ENCODE results near the gene CDKL4. TPM values are rescaled to one million over a fixed set of nuclear protein-coding genes. Genes with fewer than 3 reads are reported as not detected.

The CDKL4 gene
- 1 to 10 TPM in 7 of 8 experiments, under 1 TPM in 1; 0.29 to 3.0 (median 1.9) TPM for total RNA-seq

DNA sequence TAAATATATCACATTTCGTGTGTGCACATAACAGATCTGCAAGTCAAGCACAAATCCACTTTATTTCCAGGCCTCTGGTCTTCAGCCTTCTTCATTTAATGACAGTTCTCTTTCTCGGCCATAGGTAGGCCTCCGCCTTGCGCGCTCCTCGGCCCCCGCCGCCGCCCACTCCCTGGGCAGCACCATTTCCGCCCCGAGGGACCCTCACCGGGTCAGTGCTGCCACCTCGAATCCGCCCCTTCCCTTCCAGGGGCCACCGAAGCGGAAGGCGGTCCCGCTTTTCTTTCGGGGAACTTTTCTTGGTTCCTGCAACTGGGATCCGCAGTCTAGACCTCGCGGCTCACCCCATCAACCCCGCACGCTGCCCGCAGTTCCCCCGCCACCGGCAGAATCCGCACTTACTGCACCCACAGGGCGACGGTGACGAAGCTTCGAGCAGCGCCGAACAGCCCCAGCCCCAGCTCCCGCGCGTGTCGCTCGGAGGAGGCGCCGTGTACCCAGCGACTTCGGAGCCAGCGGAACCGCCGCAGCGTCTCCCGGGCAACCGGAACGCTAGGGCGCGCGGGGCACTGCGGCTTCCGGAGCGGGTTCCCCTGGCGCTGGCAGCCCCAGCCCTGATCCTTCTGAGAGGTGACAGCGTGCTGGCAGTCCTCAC lies at the start of gene CDKL4:
TSS of gene CDKL4 (minus strand) at position 502 of the 655 bp plus-strand sequence.
- no peak within 1 kb of the TSS for H3K27ac ChIP-seq
- ATAC-seq (replicated peaks in 6 of 8) = peak in 2 of 8 experiments; percentile 21 to 54
- in situ Hi-C loops (cut with MboI; ENCODE audit: low pct_unique_long_range_greater_than_20kb in 2 of 9, low sequenced_read_pairs in 9 of 9, unreplicated experiment in 9 of 9) = loop anchor here in 6 of 9 experiments (25.0 kb wide), 3 partner anchors 131 to 306 kb away; partner anchors contain the start of gene SOS1 (in 1 of the 6)
- no peak within 1 kb of the TSS for H3K4me3 ChIP-seq
- peaks cover 0 to 13% of the 10 kb centered on the region in 2 donors for H3K4me1 ChIP-seq (replicated peaks in 1 of 2)
- 20 to 100% (median 100%) methylated on average over 1 to 18 of the region's 58 CpGs; no CpG with 5 or more reads in 5 of the 10 experiments for whole genome bisulfite sequencing, 10 experiments

DNA sequence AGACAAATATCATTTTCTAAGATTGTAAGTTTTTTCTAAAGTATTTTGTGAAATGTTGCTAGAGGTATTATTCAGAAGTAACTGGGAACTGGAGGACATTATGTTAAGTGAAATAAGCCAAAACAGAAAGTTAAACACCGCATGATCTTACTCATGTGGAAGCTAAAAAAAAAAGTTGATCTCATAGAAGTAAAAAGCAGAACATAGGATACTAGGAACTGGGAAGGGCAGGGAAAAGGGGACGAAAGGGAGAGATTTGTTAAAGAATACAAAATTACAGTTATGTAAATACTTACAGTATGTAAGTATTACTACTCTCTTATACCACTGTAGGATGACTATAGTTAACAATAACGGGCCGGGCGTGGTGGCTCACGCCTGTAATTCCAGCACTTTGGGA lies 46.7 kb upstream of the CDKL4 start:
- no peaks in the 10 kb centered on the region for H3K4me1 ChIP-seq (replicated peaks in 1 of 2)
- 64 to 100% (median 95%) methylated on average over 1 to 6 of the region's 6 CpGs for WGBS, 10 experiments
- in situ Hi-C loops (cut with MboI; ENCODE audit: low pct_unique_long_range_greater_than_20kb in 2 of 9, low sequenced_read_pairs in 9 of 9, unreplicated experiment in 9 of 9) = no loop called here
- no peak overlapping the region for H3K4me3 ChIP-seq
- no peak overlapping the region for H3K27ac ChIP-seq
- ATAC-seq (replicated peaks in 6 of 8) = peak in 1 of 8 experiments; percentile 50

GRCh38 chr2:39289609-39290008 lies 45.8 kb upstream of the CDKL4 start:
- Histone ChIP-seq H3K27ac (no peak overlapping the region), H3K4me3 (no peak overlapping the region), H3K4me1 (replicated peaks in 1 of 2) (no peaks in the 10 kb centered on the region)
- ATAC-seq (replicated peaks in 6 of 8) = no peak
- in situ Hi-C loops (cut with MboI; ENCODE audit: low pct_unique_long_range_greater_than_20kb in 2 of 9, low sequenced_read_pairs in 9 of 9, unreplicated experiment in 9 of 9) = no loop called here

DNA sequence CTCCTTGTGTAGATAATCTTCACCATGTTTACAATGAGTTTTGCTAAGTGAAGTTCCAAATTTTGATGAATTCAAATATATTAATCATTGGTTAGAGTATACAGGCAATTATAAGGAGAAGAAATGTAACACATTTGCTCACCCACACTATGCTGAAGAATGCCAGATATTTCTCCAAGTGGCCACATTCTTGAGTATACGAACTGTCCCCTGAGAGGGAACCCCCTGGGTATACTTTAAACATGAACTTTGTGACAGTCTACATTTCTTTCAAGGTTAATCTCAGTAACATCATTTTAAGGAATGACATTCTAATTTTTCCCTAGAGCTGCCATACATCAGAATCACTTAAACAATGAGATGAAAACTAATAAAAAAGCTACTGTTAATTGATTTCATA lies 39.8 kb upstream of the CDKL4 start:
- Histone ChIP-seq H3K27ac (no peak overlapping the region), H3K4me1 (replicated peaks in 1 of 2) (no peaks in the 10 kb centered on the region), H3K4me3 (no peak overlapping the region)
- 75 to 100% (median 100%) methylated on average over 1 of the region's 1 CpG; no CpG with 5 or more reads in 3 of the 10 experiments for WGBS, 10 experiments
- in situ Hi-C loops (cut with MboI; ENCODE audit: low pct_unique_long_range_greater_than_20kb in 2 of 9, low sequenced_read_pairs in 9 of 9, unreplicated experiment in 9 of 9) = no loop called here
- no peak for ATAC-seq (replicated peaks in 6 of 8)

DNA sequence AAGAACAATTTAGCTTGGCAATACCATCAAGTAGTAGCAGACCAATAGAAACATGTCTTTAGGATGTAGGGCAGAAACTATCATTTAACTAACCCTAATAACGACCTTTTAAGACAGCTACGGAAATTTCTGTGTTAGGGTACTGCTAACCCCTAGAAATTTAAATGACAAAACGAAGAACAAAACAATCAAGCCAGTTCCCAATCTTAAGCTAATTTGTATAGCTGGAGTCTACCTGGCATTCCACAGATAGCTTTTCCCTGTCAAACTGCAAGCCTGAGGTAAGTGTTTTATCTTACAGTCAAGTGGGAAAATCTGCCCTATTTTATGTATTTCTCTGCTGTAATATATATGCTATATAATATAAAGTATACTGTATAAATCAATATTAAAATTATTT lies 37.6 kb upstream of the CDKL4 start:
- no peak overlapping the region for H3K4me3 ChIP-seq
- in situ Hi-C loops (cut with MboI; ENCODE audit: low pct_unique_long_range_greater_than_20kb in 2 of 9, low sequenced_read_pairs in 9 of 9, unreplicated experiment in 9 of 9) = no loop called here
- no peaks in the 10 kb centered on the region for H3K4me1 ChIP-seq (replicated peaks in 1 of 2)
- ATAC-seq (replicated peaks in 6 of 8) = no peak
- no peak overlapping the region for H3K27ac ChIP-seq
- 25 to 100% (median 87%) methylated on average over 1 to 3 of the region's 3 CpGs; no CpG with 5 or more reads in 2 of the 10 experiments for WGBS, 10 experiments

GRCh38 chr2:39275016-39275415 lies 31.2 kb upstream of the CDKL4 start:
- in situ Hi-C loops (cut with MboI; ENCODE audit: low pct_unique_long_range_greater_than_20kb in 2 of 9, low sequenced_read_pairs in 9 of 9, unreplicated experiment in 9 of 9) = no loop called here

GRCh38 chr2:39269941-39270340 lies 26.2 kb upstream of the CDKL4 start:
- Histone ChIP-seq H3K4me1 (replicated peaks in 1 of 2) (no peaks in the 10 kb centered on the region), H3K4me3 (no peak overlapping the region), H3K27ac (no peak overlapping the region)
- WGBS, 10 experiments = 50 to 100% (median 90%) methylated on average over 1 to 3 of the region's 3 CpGs; no CpG with 5 or more reads in 2 of the 10 experiments
- no peak for ATAC-seq (replicated peaks in 6 of 8)
- in situ Hi-C loops (cut with MboI; ENCODE audit: low pct_unique_long_range_greater_than_20kb in 2 of 9, low sequenced_read_pairs in 9 of 9, unreplicated experiment in 9 of 9) = no loop called here

More at GRCh38 chr2:39275016-39275415, 31.2 kb upstream of the CDKL4 start:
- WGBS, 10 experiments = 100% methylated on average over 1 of the region's 1 CpG; no CpG with 5 or more reads in 5 of the 10 experiments
- Histone ChIP-seq H3K27ac (no peak overlapping the region), H3K4me1 (replicated peaks in 1 of 2) (no peaks in the 10 kb centered on the region), H3K4me3 (no peak overlapping the region)
- peak in 2 of 8 experiments; percentile 28 to 82 for ATAC-seq (replicated peaks in 6 of 8)

DNA sequence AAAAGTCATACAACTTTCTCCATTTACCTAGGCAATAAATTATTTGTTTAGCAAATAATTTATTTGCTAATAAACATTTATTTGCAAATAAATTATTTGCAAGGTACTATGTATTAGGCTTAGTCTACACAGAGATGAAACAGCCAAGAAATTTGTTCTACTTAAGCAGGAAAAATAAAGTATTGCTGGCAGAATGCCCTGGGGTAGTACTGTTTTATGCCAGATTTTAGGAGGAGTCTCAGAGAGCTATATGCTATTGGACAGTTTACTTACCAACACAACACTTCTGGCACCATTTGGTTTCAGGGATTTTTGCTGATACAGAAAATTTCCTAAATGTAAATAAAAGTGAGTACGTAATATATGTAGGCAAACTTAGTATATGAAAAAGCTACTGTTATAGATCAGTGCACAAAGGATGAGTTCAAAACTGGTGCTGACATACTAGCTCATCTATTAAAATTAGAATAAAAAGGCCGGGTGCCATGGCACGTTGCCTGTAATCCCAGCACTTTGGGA lies 23.2 kb upstream of the CDKL4 start:
- Histone ChIP-seq H3K4me3 (no peak overlapping the region), H3K4me1 (replicated peaks in 1 of 2) (no peaks in the 10 kb centered on the region), H3K27ac (no peak overlapping the region)
- WGBS, 10 experiments = 80 to 100% (median 100%) methylated on average over 1 to 3 of the region's 3 CpGs; no CpG with 5 or more reads in 3 of the 10 experiments
- no peak for ATAC-seq (replicated peaks in 6 of 8)
- in situ Hi-C loops (cut with MboI; ENCODE audit: low pct_unique_long_range_greater_than_20kb in 2 of 9, low sequenced_read_pairs in 9 of 9, unreplicated experiment in 9 of 9) = no loop called here

DNA sequence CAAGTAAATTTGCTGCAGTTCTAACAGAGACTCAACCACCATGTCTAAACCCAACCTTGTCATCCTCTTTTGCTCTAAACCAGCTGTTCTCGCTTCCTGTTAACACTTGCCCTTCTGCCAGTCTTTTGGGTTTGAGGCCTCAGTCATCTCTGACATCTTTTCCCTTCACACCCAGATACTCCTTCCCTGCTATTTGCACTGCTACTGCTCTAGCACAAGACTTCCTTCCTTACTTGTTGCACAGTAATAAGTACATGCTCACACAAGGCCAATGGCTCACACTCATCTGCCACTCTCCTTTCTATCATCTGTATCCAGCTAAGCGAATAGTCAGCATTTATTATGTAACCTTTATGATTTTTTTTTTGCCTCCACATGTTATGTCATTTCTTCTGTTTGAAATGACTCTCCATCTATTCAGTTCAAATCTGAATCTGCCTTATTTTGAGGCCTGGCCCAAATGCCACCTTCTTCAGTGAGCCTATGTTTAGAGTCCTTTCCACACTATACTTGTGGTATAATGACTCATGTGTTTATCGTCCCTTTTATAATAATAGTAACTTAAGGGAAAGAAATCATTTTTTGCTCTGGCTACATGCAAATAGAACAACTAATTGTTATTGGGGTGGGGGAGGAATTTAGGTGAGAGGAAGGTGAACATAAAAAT lies 22.5 kb upstream of the CDKL4 start:
- H3K4me1 ChIP-seq (replicated peaks in 1 of 2) = no peaks in the 10 kb centered on the region
- H3K27ac ChIP-seq = no peak overlapping the region
- 93 to 100% (median 100%) methylated on average over 1 to 3 of the region's 3 CpGs; no CpG with 5 or more reads in 3 of the 10 experiments for WGBS, 10 experiments
- no peak for ATAC-seq (replicated peaks in 6 of 8)
- H3K4me3 ChIP-seq = no peak overlapping the region
- in situ Hi-C loops (cut with MboI; ENCODE audit: low pct_unique_long_range_greater_than_20kb in 2 of 9, low sequenced_read_pairs in 9 of 9, unreplicated experiment in 9 of 9) = no loop called here

- in situ Hi-C loops (cut with MboI; ENCODE audit: low pct_unique_long_range_greater_than_20kb in 2 of 9, low sequenced_read_pairs in 9 of 9, unreplicated experiment in 9 of 9) = no loop called here
- Histone ChIP-seq H3K4me3 (no peak overlapping the region), H3K27ac (no peak overlapping the region), H3K4me1 (replicated peaks in 1 of 2) (no peaks in the 10 kb centered on the region)
- 81 to 100% (median 95%) methylated on average over 1 to 2 of the region's 2 CpGs; no CpG with 5 or more reads in 1 of the 10 experiments for WGBS, 10 experiments
- ATAC-seq (replicated peaks in 6 of 8) = no peak
Observed at GRCh38 chr2:39265315-39265714, 21.5 kb upstream of the CDKL4 start.

- in situ Hi-C loops (cut with MboI; ENCODE audit: low pct_unique_long_range_greater_than_20kb in 2 of 9, low sequenced_read_pairs in 9 of 9, unreplicated experiment in 9 of 9) = no loop called here
- Histone ChIP-seq H3K4me1 (replicated peaks in 1 of 2) (no peaks in the 10 kb centered on the region), H3K4me3 (no peak overlapping the region), H3K27ac (no peak overlapping the region)
- WGBS, 10 experiments = 20 to 100% (median 100%) methylated on average over 1 of the region's 1 CpG; no CpG with 5 or more reads in 1 of the 10 experiments
- no peak for ATAC-seq (replicated peaks in 6 of 8)
Observed at GRCh38 chr2:39264733-39265132, 21.0 kb upstream of the CDKL4 start.

DNA sequence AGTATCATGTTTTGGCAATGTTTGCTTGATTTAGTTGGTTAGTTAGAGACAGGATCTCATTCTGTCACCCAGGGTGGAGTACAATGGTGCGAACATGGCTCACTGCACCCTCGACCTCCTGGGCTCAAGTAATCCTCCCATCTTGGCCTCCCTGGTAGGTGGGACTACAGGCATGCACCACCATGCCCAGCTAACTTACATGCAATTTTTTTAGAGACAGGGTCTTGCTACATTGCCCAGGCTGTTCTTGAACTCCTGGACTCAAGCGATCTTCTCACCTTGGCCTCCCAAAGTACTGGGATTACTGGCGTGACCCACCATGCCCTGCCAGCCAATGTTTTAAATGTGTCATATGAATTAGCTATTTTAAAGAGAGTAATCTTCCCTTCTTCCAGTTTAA lies 16.3 kb upstream of the CDKL4 start:
- in situ Hi-C loops (cut with MboI; ENCODE audit: low pct_unique_long_range_greater_than_20kb in 2 of 9, low sequenced_read_pairs in 9 of 9, unreplicated experiment in 9 of 9) = no loop called here
- Histone ChIP-seq H3K4me1 (replicated peaks in 1 of 2) (no peaks in the 10 kb centered on the region), H3K4me3 (no peak overlapping the region), H3K27ac (no peak overlapping the region)
- ATAC-seq (replicated peaks in 6 of 8) = no peak
- WGBS, 10 experiments = 87 to 100% (median 93%) methylated on average over 2 to 4 of the region's 4 CpGs; no CpG with 5 or more reads in 3 of the 10 experiments

DNA sequence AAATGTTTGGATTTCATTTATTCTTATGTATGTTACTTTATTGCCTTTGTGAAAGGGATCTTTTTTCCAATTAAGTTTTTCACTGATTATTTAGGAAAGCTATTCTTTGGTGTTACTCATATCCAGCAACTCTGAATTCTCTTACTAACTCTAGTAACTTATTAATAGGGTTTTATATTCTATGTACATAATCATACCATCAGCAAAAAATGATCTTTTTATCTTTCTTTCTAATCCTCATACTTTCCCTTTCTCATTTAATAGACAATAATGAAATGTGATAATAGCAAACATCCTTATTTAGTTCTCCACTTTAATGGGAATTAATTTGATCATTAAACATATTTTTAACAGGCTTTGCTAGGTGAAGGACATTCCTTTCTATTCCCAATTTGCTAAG lies 12.3 kb upstream of the CDKL4 start:
- in situ Hi-C loops (cut with MboI; ENCODE audit: low pct_unique_long_range_greater_than_20kb in 2 of 9, low sequenced_read_pairs in 9 of 9, unreplicated experiment in 9 of 9) = no loop called here
- no peaks in the 10 kb centered on the region for H3K4me1 ChIP-seq (replicated peaks in 1 of 2)
- H3K4me3 ChIP-seq = no peak overlapping the region
- no peak overlapping the region for H3K27ac ChIP-seq
- ATAC-seq (replicated peaks in 6 of 8) = no peak
